ENCODE data around the gene TMC1.
"Not testable (repeated sequence)": the region's sequence is repeated elsewhere in the genome, so short reads cannot be mapped to it uniquely, and the experiment has no call there.

The TMC1 gene

DNA sequence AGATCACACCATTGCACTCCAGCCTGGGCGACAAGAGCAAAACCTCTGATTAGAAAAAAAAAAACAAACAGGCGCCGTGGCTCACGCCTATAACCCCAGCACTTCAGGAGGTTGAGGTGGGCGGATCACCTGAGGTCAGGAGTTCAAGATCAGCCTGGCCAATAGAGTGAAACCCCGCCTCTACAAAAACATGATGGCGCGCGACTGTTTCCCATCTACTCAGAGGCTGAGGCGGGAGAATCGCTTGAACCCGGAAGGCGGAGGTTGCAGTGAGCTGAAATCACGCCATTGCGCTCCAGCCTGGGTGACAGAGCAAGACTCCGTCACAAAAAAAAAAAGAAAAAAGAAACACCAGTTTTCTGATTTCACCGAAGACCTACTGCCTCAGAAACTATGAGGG is at the start of gene TMC1:
Gene TMC1, plus strand, starts transcription at position 193 of the 400 bp plus-strand sequence. CDS start 127,041 bp downstream, outside the sequence.
- not testable (repeated sequence) for DNase-seq (ENCODE audit: low spot score)

DNA sequence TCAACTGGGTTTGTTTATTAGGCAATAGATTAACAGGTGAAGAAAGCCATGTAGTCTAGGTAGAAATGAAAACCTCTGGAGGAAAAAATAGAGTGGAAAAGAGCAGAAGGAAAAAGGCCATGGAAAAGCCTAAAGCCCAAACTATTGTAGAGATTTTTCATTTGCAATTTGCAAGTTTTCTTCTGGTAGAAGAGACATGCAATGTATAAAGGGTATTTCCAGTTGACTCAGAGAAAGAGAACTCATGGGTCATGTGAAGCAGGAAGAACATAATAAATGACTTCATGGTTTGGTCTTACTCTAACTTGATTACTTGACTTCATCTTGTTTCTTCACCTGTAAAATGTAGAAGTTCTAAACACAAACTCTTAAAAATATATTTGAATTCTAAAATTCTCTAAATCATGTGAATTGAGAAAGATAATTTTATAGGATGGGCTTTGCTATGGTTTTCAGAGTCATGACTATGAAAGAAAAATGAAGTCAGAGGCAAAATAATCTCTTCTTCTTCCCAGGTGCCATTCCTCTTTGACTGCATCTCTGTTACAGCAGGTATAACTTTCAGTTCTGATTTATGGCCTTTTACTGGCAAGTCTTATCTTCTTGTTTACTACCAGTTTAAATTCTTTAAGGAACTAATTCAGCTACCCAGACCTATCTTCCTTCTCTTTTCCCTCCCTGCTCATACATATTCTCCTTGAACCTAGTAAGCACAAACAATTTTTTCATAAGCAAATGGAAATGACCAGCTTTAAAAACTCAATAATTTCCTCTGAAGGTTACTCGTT is 47.7 kb upstream of the TMC1 start:
- DNase-seq (ENCODE audit: low spot score), result no peak

DNA sequence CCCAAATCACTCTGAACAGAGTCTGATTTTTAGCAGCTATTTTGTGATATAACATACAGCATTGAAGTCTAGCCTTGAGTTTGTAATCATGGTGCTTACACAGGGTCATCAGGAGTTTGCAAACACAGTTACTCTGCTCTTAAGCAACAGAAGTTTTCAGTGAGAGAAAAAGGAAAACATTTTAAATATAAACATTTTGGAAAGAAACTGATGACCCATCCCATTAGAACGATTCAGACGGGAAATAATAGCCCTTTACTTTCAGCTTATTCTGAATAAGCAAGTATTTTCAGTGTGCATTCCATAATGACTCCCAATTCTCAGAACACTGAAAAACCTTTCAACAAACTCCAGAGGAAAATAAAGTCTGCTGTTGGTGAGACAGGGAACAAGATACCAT is 46.7 kb upstream of the TMC1 start:
- no peak for DNase-seq (ENCODE audit: low spot score)

DNA sequence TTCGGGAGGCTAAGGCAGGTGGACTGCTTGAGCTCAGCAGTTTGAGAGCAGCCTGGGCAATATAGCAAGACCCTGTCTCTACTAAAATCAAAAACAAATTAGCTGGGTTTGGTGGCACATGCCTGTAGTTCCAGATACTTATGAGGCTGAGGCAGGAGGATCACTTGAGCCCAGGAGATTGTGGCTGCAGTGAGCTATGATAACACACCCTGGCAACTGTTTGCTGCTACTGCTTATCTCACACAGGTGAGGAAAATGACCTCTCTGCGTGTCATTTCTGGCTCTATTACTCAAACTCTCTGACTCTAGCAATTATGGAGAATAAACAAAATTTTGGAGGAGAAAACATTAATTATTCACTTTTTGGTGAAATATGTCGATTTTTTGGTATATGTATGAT is 45.3 kb upstream of the TMC1 start:
- no peak for DNase-seq (ENCODE audit: low spot score)

GRCh38 chr9:72476617-72477437 is 44.6 kb upstream of the TMC1 start:
- no peak for DNase-seq (ENCODE audit: low spot score)

DNA sequence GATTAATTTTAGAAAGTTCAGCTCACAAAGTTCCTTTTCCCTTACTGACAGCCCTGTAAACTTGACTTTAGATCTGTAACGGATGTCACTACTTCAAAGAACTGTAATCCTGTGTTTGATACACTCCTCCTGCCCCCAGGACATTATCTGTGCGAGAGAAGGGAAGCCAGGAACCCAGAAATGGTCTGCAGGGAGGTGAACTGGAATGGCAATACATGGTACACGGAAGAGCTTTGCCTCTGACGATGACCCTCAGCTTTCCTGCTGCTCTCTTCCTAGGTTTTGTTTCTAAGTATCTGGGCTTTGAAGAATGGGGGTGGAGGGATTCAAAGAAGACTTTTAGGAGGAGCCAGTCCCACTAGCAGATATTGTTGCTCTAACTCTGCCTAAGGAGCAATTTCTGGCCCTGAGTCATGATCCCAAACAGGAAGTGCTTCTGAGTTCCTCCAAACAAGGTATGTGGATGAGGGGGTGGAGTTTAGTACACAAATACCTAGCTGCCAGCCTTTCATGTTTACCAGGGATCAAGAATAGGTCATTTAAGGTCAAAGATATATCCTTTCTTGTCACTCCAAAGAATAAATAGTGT is 43.4 kb upstream of the TMC1 start:
- no peak for DNase-seq (ENCODE audit: low spot score)

DNA sequence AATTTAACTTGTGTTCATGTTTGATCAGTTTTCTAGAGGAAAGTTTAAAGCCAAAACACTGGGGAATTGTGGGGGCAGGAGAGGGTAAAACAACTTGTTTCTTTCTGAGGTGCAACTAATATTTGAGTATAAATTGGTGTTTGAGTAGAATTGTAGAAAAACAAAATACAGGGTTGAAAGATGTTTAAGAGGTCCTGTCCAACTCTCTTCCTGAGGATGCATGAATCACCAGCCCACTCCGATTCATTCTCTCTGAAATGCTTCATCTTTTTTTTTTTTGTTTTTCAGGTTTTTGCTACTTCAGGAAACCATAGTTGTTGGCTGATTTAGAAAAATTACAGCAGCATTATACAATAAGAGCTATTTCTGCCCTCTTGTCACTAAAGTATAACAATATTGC is 42.4 kb upstream of the TMC1 start:
- DNase-seq (ENCODE audit: low spot score), result no peak

DNA sequence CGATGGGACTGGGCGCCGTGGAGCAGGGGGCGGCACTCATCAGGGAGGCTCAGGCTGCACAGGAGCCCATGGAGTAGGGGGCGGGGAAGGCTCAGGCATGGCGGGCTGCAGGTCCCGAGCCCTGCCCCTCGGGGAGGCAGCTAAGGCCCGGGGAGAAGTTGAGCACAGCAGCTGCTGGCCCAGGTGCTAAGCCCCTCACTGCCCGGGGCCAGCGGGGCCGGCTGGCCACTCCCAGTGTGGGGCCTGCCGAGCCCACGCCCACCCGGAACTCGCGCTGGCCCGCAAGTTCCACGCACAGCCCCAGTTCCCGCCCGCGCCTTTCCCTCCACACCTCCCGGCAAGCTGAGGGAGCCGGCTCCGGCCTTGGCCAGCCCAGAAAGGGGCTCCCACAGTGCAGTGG is 41.1 kb upstream of the TMC1 start:
- DNase-seq (ENCODE audit: low spot score), result not testable (repeated sequence)

- no peak for DNase-seq (ENCODE audit: low spot score)
Observed at GRCh38 chr9:72480921-72481320, 40.5 kb upstream of the TMC1 start.

- peak; percentile 57 for DNase-seq (ENCODE audit: low spot score)
Observed at GRCh38 chr9:72485821-72486593, 35.4 kb upstream of the TMC1 start.

DNA sequence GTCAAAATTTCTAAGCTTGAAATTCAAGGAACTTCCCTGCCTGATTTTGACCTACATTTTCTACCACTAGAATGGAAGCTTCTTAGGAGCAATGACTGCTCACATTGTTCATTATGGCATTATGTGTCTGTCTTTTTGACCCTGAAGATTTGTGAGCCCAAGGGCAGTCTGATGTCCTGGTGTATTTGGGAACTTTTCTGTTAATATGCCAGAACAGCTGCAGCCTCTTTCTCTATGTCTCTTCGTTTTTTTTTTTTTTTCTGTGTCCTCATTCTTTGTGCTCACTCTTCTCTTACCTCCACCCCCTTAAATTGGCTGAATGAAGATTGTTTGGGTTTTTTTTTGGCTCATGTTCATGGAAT is 34.8 kb upstream of the TMC1 start:
- no peak for DNase-seq (ENCODE audit: low spot score)

- DNase-seq (ENCODE audit: low spot score), result not testable (repeated sequence)
Observed at GRCh38 chr9:72487665-72488064, 33.7 kb upstream of the TMC1 start.

GRCh38 chr9:72489986-72490385 is 31.4 kb upstream of the TMC1 start:
- DNase-seq (ENCODE audit: low spot score), result no peak

DNA sequence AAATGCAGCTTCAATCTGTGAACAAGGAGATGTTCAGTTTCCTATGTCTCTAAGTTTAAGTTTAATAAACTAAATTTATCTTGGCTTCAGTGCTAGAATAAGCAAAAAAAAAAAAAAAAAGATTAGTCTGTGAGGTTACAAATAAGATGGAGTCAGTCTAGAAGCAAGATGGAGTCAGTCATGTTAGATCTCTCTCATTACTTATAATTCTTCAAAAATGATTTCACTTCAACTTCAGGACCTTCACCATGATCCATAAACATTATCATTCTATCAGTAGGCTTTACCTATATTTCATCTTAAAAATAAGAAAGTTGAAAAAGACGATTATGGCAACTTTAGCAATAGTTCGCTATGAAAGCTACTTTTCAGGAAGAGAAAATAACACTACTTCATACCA is 30.2 kb upstream of the TMC1 start:
- DNase-seq (ENCODE audit: low spot score), result no peak

DNA sequence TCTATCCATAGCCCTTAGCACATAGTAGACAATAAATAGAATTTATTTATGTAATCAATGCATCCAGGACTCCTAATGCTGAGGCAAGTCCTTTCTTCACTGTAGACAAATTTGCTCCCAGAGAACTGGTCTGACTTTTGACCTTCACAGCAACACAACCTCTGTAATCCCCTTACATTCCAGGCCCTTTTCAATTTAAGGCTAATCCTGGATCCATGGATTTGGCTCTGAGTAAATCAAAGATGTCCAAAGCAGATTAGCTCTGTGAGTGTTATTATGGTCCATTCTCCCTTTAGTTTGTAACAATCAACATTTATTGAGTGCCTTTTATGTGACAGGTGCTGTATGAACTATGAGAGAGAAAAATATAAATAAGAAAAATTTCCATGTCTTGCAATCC is 27.4 kb upstream of the TMC1 start:
- no peak for DNase-seq (ENCODE audit: low spot score)

DNA sequence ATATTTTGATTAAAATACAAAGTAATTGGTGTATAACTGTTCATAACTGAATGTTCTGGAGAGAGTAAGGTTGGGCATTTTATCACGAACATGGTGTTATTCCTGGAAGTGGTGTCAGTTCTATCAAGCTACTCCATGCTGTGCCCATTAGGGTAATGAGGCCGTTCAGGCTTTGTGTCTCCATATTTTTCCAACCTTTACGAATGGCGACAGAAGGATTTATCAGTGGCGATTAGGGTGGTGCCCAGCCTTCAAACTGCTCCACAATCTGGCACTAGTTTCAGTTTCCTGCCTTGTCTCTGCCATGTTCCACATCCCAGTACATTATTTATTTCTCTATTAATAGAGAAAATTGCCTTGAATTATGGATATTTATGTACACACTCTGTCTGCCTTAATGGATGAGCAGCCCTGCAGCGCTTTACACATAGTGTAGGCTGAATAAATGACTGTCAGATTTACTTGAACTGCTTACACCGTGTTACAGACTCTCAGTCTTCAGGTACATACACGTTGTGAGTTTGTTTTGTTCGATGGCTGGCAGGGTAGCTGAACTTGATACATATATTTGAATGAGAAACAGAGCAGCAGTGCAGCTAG is 23.9 kb upstream of the TMC1 start:
- no peak for DNase-seq (ENCODE audit: low spot score)

DNA sequence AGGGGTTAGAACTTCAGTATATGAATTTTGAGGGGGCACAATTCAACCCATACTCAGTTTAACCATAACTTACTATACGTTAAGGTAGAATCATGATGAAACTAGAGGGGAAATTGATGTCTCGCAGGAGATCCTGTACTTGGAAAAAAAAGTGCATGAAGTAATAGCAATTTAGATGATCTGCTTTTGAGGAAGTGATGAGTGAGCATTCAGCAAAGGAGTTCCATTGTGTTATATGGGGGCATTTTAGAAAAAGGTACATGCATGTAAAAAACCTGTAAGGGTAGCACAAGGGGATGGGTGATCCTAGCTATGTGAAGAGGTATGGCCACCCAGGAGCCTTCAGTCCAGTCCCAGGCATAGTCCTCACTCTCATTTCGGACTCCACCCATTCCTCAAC is 14.8 kb upstream of the TMC1 start:
- no peak for DNase-seq (ENCODE audit: low spot score)

DNA sequence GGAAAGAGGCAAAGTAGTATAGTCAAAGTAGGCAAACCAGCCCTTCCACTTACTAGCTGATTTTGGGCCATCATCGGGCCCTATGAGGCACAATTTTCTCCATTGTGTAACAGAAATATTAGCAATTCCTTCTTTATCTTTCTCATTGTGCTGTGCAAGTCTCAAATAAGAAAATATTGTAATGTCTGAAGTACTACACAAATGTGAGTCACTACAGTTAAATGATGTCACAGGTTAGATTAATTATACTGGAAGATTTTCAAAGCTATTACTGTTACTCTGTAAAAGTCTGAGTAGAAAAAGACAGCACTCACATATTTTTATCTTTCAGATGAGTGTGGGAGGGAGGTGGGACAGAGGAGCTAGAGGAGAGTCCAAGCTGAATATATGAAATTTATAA is 12.4 kb upstream of the TMC1 start:
- peak; percentile 39 for DNase-seq (ENCODE audit: low spot score)

- DNase-seq (ENCODE audit: low spot score), result no peak
Observed at GRCh38 chr9:72509635-72510034, 11.8 kb upstream of the TMC1 start.

GRCh38 chr9:72521011-72521410 is 397 bp upstream of the TMC1 start:
- not testable (repeated sequence) for DNase-seq (ENCODE audit: low spot score)

- no peak for DNase-seq (ENCODE audit: low spot score)
Observed at GRCh38 chr9:72524820-72525540, 3.6 kb downstream of the TMC1 start.

Measured in putamen (tissue), 1 donor.